Germinal center (tissue), 1 donor: ENCODE measurements around the gene RIC8B.
A peak's percentile ranks its signal among the peaks of the same experiment; 100 is the strongest.

ENCODE experiments used
- DNase-seq: peaks from one replicate; pipeline ENCODE4 v3.0.0; 2012; ENCODE audit warnings: mixed read lengths, low spot score

The RIC8B gene

GRCh38 chr12:106758349-106759110, 16.0 kb upstream of the RIC8B start:
- no peak for DNase-seq

GRCh38 chr12:106759526-106760183, 14.8 kb upstream of the RIC8B start:
- no peak for DNase-seq

- peak; percentile 82 for DNase-seq
These were observed 14.3 kb upstream of the RIC8B start for GRCh38 chr12:106760184-106760531.

- DNase-seq, result no peak
These were observed 10.3 kb upstream of the RIC8B start for GRCh38 chr12:106764220-106764619.

GRCh38 chr12:106764738-106765137, 9.7 kb upstream of the RIC8B start:
- DNase-seq, result no peak

GRCh38 chr12:106766393-106766826, 8.1 kb upstream of the RIC8B start:
- no peak for DNase-seq

- DNase-seq, result no peak
These were observed 7.3 kb upstream of the RIC8B start for GRCh38 chr12:106767206-106767605.

- no peak for DNase-seq
These were observed 6.3 kb upstream of the RIC8B start for GRCh38 chr12:106767954-106768822.

- DNase-seq, result no peak
These were observed 5.4 kb upstream of the RIC8B start for GRCh38 chr12:106769078-106769477.

- no peak for DNase-seq
These were observed 4.9 kb upstream of the RIC8B start for GRCh38 chr12:106769546-106769945.

GRCh38 chr12:106771425-106771824, 3.1 kb upstream of the RIC8B start:
- DNase-seq, result no peak

- DNase-seq, result no peak
These were observed 1.0 kb upstream of the RIC8B start for GRCh38 chr12:106773286-106774004.

GRCh38 chr12:106774808-106775524, 484 bp downstream of the RIC8B start:
- DNase-seq, result peak; percentile 37

GRCh38 chr12:106776897-106777296, 2.4 kb downstream of the RIC8B start:
- no peak for DNase-seq

GRCh38 chr12:106780010-106780631, 5.6 kb downstream of the RIC8B start:
- DNase-seq, result no peak

- DNase-seq, result no peak
These were observed 8.1 kb downstream of the RIC8B start for GRCh38 chr12:106782619-106783018.

- DNase-seq, result no peak
These were observed 9.0 kb downstream of the RIC8B start for GRCh38 chr12:106783515-106783914.

- peak; percentile 20 for DNase-seq
These were observed 15.5 kb downstream of the RIC8B start for GRCh38 chr12:106790020-106790419.

GRCh38 chr12:106791531-106791930, 17.0 kb downstream of the RIC8B start:
- no peak for DNase-seq

GRCh38 chr12:106794369-106794768, 19.9 kb downstream of the RIC8B start:
- DNase-seq, result no peak

GRCh38 chr12:106801167-106801708, 26.8 kb downstream of the RIC8B start:
- DNase-seq, result no peak
